Measurements from ENCODE around the gene CDC42EP5. TPM values are rescaled to one million over a fixed set of nuclear protein-coding genes. Genes with fewer than 3 reads are reported as not detected.

CDC42EP5 gene
- total and polyA plus RNA-seq, 10 of the 15 experiments (the other 5 are each of a cell fraction or from before 2014, with no cell fraction given), result 0.42 to 1.8 (median 1.4) TPM; not detected in 6

DNA sequence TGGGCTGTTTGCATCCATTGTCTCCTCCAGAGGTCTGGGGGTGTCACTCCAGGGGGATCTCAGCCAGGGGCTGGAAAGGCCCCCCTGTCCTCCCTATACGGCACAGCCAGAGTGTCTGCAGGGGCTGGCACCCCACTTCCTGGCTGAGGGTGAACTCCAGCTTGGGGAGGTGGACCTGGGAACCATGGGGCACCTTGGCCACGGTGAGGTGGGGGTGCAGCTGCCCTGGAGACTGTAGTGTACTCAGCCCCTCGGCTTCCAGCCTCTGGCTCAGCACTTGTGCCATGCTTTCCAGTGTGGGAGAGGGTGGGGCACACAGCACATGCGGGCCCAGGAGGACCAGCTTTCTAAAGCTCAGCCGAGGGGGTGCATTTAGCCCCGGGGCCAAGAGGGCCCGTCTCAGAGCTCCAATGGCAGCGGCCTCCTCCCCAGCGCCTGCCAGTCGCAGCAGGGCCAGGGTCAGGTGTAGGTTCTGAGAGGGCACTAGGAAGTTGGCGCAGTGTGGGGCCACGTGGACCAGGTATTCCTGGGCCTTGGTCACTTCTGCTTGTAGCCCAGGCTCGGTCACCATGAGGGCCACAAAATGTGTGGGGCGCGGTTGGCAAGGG, 10.9 kb downstream of the CDC42EP5 start:
- ChIA-PET POLR2A (interaction anchor here (1.7 kb wide), 1 partner anchor 14 kb away, joined by 13 read pairs; the partner anchor contains the start of gene LENG8), CTCF (interaction anchor here (0.7 to 1.2 kb wide), 3 partner anchors 14 to 192 kb away, joined by 3 to 6 read pairs (median 3); partner anchors contain the start of gene LENG8), RAD21 (ENCODE audit: unreplicated experiment) (no interaction called here), SMC1A (ENCODE audit: uncharacterized antibody, unreplicated experiment) (no interaction called here)
- DNase-seq (ENCODE audit: low read depth, low spot score), result no peak
- Histone ChIP-seq H3K79me2 (ENCODE audit: control insufficient read depth, insufficient read depth, low read length) (peaks cover 14% of the 10 kb centered on the region), H2AFZ (ENCODE audit: control insufficient read depth, low read depth, low read length) (no peak overlapping the region), H3K9ac (ENCODE audit: control insufficient read depth, insufficient read depth, low read length) (no peak overlapping the region; the same call in 1 of the 2 replicates), H3K9me3 (replicated peaks; ENCODE audit: control insufficient read depth, insufficient read depth, low read length) (no peaks in the 10 kb centered on the region), H3K4me2 (ENCODE audit: control insufficient read depth, insufficient read depth) (peak overlapping the region; percentile 96), H3K4me1 (ENCODE audit: control insufficient read depth, insufficient read depth, low read length) (peaks cover 12% of the 10 kb centered on the region), H3K27ac (ENCODE audit: control insufficient read depth, insufficient read depth) (0 out of 2 replicates have a peak overlapping the region, but pooled peaks have one; percentile 25), H3K4me3 (peak overlapping the region; percentile 76; the same call in 1 of the 2 replicates), H3K27me3 (replicated peaks in 1 of 2; ENCODE audit: control insufficient read depth in 2 of 2, insufficient read depth in 2 of 2, low read length in 1 of 2) (no peaks in the 10 kb centered on the region), H3K36me3 (ENCODE audit: control insufficient read depth in 2 of 2, insufficient read depth in 2 of 2, low read length in 1 of 2) (peaks cover 11 to 36% of the 10 kb centered on the region in 2 experiments), H4K20me1 (ENCODE audit: control insufficient read depth, insufficient read depth) (no peaks in the 10 kb centered on the region)
- no peak for FAIRE-seq
- in situ Hi-C loops (cut with MboI) (loop anchor here (10.0 kb wide), 1 partner anchor 1193 kb away; the partner anchor contains the start of gene U2AF2), intact Hi-C loops (cut with micrococcal nuclease; ENCODE audit: unreplicated experiment) (no loop called here)
- no peak for ATAC-seq
- BruUV-seq (replicated peaks), result TSS peak; percentile 78
- TF ChIP-seq POLR2A (IDR thresholded peaks at IDR 0.05; ENCODE audit: low read depth, low read length) (peak; percentile 58; the same call in 1 of the 2 replicates), POLR2AphosphoS5 (IDR thresholded peaks at IDR 0.05; ENCODE audit: low read length) (peak; percentile 50), SMAD1 (IDR thresholded peaks at IDR 0.05; ENCODE audit: low read depth, partially characterized antibody) (no peak), BACH1 (IDR thresholded peaks at IDR 0.05; ENCODE audit: borderline replicate concordance) (peak; percentile 55; the same call in 1 of the 2 replicates), ZNF217 (IDR thresholded peaks at IDR 0.05) (no peak), POU2F2 (IDR thresholded peaks at IDR 0.05; ENCODE audit: borderline replicate concordance, low read depth, low read length) (no peak), ZNF24 (IDR thresholded peaks at IDR 0.05) (no peak), GABPA (IDR thresholded peaks at IDR 0.05; ENCODE audit: low read depth) (no peak), FOS (IDR thresholded peaks at IDR 0.05; ENCODE audit: borderline replicate concordance, extremely low read depth, insufficient read length) (no peak), PRDM15 (CRISPR knock-in tag; IDR thresholded peaks at IDR 0.05) (no peak), ZNF687 (IDR thresholded peaks at IDR 0.05) (no peak), RB1 (IDR thresholded peaks at IDR 0.05; ENCODE audit: borderline replicate concordance) (no peak)
- TF ChIP-seq, protein P1, sequence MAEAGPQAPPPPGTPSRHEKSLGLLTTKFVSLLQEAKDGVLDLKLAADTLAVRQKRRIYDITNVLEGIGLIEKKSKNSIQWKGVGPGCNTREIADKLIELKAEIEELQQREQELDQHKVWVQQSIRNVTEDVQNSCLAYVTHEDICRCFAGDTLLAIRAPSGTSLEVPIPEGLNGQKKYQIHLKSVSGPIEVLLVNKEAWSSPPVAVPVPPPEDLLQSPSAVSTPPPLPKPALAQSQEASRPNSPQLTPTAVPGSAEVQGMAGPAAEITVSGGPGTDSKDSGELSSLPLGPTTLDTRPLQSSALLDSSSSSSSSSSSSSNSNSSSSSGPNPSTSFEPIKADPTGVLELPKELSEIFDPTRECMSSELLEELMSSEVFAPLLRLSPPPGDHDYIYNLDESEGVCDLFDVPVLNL (IDR thresholded peaks at IDR 0.05; ENCODE audit: low read depth, low read length), result no peak
- 85% methylated on average over 15 of the region's 15 CpGs for WGBS (ENCODE audit: insufficient coverage, insufficient replicate concordance, low lambda C conversion rate, missing lambda C conversion rate)

Data from GM12878 (cell line).